NOMO-1 (cell line): ENCODE data around the gene HDAC9.
"Not testable (repeated sequence)": the region's sequence is repeated elsewhere in the genome, so short reads cannot be mapped to it uniquely, and the experiment has no call there.

Experiments used
- DNase-seq, 2 experiments: peaks; one replicate each; lab custom pipeline; 2025; ENCODE audit not compliant: unreplicated experiment in 2 of 2; lab: John Stamatoyannopoulos, UW

HDAC9 gene

DNA sequence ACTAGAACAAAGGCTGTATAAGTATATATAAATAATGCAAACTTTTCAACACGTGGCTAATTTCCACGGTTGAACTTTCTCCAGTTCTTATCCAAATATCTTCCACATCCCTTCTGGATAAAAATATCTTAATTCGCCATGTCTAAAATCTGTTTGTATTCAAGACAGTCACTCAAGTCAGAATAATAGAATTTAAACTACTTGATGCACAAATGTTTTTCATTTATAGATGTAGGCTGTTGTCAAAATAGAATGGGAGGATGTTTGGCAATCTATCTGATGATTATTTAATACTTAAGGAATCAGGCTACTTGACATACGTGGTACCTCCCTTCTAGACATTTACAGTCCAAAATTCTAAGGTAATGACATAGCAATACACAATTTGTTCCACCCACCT lies 417.6 kb downstream of the HDAC9 start:
- no peak for DNase-seq

- DNase-seq = no peak
These were observed 421.3 kb downstream of the HDAC9 start for GRCh38 chr7:18916826-18917225.

DNA sequence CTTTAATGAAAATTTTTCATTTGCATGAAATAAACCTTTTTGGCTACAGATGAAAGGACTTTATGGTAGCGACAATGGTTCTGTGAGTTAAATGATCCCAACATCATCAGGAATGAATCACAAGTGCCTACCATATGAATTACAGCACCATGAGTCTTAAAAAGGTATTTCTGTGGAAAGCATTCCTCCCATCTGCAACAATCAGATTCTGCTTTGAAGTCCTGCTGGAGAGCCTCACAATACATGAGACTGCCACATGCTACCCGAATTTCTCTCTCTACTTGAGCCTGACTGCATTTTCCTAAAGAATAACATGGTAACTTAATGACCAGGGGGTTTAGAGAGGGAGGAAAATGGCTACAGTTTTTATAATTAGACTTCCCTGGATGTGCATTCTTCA lies 431.6 kb downstream of the HDAC9 start:
- DNase-seq = no peak

DNA sequence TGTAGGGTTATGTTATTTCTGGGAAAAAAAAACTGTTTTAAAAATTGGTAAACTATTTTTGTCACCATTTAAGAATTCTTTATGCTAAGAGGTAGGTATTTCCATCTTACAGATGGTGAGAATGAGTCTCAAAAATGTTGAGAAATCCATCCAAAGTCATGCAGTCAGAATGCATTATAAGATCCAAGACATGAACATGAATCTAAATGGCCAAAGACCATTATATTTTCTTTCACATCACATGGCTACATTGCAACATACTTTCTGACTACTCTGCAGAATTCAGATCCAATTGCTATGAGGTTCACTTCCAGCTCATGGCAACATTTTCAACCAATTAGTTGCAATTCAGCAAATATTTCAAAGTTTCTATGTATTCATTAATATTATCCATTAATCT lies 440.7 kb downstream of the HDAC9 start:
- no peak for DNase-seq

DNA sequence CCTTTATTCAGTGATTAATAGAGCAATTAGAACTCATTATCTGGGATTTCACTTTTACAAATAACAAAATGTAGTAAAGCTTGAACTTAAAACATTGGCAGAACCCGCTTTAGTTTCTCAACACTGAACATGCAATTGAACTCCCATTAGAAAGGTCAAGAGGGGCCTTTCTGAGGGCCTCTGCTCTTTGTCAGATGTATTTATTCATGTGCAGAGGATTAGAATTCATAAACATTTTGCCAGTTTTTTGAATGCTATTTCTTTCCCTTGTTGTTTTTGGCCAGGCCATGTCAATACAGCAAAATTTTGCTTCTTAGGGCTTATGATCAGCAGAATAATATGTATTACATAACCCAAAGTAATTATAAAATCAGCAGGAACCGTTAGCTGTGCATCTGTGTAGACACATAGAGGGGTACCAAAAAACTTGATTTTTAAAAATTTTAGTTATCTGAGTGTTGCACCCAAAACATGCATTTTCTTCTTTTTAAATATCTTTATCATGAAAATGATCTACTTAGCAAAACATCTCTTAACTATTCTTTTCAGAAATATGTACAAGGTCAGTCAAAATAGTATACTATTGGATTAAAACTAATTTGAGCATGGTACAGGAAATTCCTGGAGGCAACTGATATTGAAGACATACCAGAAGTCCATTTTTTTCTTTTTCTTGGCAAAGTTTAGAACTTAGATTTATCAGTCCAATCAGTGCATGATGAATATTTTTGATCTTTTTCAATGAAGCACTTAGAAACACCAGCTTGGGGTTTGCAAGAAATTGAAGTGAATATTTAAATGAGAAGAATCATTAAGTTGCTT lies 444.4 kb downstream of the HDAC9 start:
- no peak for DNase-seq

DNA sequence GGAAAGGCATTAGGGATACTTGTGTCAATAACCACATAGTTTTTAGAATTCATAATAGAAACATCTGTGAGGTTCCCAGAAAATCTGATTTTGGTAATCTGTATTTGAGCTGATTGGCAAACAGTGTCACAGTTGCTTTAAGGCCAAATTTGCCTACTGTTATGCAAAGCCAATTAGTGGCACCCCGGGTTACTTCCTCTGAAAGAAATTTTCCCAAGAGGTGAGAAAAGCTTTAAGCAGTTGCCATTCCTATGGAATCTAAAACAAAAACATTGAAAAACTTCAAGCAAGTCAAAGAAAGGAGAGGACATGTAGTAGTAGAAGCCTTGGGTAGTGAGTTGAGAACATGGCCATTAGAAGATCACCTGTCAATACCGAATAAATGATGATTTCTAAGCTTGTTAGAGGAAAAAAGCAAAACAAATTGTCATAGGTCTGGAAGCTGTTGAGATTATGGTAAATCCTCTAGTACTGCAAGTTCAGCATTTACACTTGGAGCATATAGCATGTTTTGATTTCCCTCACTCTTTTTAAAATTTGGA lies 445.1 kb downstream of the HDAC9 start:
- no peak for DNase-seq

DNA sequence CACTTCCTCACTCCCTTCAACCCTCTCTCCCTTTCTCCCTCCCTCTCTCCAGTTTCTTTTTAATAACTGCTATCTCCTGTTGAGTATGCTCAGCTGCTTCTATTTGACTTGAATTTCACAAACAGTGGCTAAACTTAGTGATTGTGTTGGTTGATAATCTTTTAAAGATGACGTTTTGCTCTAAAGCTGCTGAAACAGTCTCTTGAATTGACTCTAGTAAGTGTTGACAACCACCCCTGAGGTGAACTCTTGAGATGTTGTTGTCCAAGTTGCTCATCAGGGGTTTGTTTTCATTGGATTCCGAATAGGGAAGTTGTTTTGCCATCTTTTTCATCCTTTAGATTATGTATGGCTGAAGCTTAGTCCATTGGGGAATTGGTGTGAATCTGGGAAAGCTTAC lies 445.7 kb downstream of the HDAC9 start:
- no peak for DNase-seq

- no peak for DNase-seq
These were observed 453.0 kb downstream of the HDAC9 start for GRCh38 chr7:18948521-18948920.

DNA sequence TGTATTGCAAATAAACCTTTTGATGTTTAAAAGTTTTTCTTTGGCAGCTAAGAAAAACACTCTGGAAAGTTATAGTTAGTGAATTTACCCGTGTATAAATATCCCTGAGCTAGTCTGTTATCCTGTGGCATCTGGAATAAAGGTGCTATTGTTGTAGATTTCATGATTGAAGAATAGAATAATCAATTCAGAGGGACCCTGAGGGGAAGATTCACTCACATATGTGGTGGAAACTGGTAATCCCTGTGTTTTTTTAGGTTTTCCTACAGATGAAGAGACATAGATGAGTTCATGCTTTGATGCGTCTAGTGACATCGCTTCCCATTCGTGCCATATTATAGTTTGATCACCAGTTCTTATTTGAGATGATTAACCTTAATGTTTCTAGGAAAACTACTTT lies 457.3 kb downstream of the HDAC9 start:
- no peak for DNase-seq

DNA sequence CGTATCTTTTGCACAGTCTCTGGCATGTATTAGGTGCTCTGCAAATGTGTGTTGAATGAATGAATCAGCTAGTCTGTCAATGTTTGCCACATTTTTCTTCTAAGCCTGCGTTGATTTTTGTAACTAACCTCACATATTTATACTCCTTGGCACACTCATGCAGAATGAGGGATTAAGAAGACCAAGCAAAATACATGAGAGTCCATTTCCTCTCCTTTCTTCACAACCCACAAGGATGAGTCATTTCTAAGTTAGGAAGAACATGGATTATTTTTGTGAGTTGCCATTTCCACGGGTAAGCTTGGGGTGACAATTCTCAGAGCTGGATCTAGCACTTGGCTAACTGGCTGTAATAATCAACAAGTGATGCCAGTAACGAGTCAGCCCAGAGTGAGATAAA lies 463.1 kb downstream of the HDAC9 start:
- DNase-seq = no peak

DNA sequence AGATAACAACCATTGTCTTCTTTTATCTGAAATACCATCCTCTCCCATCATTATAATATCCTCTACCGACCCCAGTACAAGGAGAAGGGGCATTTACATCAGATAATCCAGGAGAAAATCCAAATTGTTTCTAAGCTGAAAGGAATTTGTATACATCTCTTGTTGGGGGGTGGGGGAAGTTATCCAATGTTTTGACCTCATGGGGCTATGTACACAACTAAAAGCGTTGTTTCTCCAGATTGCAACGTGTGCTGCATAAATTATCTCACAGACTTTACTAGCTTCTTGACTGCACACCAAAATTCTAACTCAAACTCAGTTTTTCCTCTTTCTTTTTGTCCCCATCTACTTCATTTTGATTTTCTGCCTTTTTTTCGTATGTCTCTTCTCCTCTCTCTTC lies 465.2 kb downstream of the HDAC9 start:
- DNase-seq = no peak

- no peak for DNase-seq
These were observed 466.5 kb downstream of the HDAC9 start for GRCh38 chr7:18962031-18962430.

DNA sequence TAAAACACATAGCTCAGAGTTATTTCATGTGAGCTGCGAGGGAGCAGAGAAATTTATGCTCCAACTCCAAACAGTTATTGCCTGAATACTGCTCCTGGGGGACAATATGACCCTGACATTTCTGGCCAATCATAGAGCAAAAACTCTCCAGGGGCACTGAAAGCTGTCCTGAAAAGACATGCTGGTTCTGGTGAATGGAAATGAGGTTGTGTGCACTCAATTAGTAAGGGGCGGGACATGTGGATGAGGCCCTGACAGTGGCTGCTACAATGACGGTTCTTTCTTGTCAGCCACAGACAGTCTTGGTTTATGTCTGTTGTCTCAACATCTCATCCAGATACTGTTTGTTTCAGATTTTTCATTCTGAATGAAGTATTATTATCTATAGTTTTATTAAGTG lies 470.1 kb downstream of the HDAC9 start:
- no peak for DNase-seq

DNA sequence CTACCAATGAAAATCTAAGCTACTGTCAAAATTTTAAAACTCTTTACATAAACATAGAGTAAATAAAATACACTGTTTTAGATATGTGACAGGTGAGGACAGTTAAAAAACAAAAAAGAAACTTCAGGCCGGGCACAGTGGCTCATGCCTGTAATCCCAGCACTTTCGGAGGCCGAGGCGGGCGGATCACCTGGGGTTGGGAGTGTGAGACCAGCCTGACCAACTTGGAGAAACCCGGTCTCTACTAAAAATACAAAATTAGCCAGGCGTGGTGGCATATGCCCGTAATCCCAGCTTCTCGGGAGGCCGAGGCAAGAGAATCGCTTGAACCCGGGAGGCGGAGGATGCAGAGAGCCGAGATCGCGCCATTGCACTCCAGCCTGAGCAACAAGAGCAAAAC lies 472.2 kb downstream of the HDAC9 start:
- not testable (repeated sequence) for DNase-seq

GRCh38 chr7:18971839-18972238 lies 476.3 kb downstream of the HDAC9 start:
- DNase-seq = no peak

- DNase-seq = no peak
These were observed 479.3 kb downstream of the HDAC9 start for GRCh38 chr7:18974803-18975202.

GRCh38 chr7:18975276-18975675 lies 479.7 kb downstream of the HDAC9 start:
- DNase-seq = no peak

GRCh38 chr7:18975689-18976280 lies 480.2 kb downstream of the HDAC9 start:
- no peak for DNase-seq

DNA sequence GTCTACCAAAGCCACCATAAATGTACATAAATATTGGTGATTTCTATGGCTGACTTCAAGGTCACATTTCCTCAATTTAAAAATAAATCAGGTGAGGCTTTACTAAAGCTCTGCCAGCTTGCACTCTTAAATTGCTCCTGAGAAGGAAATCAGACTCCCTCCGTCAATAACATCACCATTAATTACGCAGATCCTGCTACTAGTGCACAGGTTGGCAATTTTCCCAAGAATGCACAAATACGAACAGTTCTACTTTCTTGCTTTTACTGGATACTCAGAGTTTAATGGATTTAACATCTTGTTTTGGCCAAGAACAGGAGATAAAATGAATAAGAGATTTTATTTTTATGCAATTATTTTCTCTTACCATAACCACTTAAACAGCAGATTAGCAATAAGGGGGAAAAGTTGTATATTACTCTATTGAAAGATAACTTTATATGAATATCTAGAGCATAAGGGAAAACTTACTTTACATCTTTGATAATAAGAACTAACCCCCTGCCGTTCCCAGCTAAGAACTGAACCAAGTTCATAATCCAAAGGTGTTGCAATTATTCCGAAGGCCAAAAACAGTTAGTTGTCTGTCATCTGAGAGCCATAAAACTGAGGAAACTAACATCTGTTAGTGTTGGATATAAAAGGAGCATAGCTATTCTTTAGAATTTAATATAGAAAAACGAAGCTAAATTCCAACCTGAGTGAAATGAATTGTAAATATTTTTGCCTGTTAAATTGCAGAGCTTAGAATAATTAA lies 481.3 kb downstream of the HDAC9 start:
- DNase-seq = no peak

DNA sequence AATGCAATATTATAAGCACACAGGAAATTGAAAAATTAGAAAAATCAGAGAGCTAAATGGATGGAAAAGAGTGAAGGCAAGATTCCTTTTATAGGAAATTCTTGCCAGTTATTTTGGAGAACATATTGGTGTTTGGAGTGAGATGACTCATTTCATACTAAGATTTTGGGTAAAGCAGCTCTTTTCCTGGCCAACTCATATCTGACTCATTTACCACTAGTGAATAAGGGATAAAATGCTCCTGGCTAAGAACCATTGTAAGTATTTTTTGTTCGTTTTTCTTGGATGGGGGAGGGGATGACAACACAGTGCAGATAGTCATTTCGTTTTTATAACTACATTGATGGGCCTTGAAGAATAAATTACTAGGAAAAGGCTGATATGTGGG lies 482.6 kb downstream of the HDAC9 start:
- no peak for DNase-seq

DNA sequence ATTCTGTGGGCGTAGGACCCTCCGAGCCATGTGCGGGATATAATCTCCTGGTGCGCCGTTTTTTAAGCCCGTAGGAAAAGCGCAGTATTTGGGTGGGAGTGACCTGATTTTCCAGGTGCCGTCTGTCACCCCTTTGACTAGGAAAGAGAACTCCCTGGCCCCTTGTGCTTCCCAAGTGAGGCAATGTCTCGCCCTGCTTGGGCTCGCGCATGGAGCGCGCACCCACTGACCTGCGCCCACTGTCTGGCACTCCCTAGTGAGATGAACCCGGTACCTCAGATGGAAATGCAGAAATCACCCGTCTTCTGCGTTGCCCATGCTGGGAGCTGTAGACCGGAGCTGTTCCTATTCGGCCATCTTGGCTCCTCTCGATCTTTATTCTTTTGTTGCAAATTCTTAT lies 495.2 kb downstream of the HDAC9 start:
- DNase-seq = not testable (repeated sequence)
